Measurements from ENCODE around the gene ZNF511.

DNA sequence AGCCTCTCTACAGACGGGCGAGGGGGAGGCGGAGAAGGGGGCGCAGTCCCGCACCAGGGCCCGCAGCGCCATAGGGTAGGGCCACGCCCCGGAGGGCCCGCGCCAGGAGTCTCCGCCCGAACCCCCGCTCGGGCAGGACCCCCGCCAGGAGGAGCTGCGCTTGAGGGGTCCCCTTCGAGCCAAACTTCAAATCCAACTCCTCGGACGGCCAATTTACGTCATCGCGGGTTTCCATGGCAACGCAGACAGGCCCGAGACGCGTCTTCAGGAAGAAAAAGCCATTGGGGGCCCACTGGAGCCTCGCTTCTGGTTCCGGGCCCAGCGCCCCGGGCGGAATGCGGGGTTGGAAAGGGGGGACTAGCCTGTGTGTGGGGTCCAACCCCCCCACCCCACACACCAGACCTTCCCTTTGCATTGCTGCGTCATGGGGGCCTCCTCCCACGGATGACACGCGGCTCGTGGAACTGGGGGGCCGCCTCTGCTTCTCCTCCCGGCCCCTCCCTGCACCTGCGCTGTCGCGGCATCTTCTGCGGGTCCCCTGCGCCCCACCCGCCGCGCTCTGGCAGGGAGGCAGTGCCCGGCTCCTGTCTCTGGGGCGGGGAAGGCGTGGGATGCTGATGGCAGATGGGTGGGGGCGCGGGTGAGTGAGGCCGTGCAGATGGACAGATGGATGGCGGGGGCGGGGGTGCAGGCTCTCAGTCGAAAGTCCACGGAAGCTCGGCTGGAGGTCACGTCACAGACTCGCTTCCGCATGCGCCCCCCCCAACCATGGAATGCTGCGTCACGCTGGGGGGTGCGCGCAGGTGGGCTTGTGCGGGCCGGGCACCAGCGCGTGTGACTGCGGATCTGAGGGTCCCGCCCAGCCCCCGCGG lies 26.8 kb downstream of the ZNF511 start:
- TF ChIP-seq MAFK (IDR thresholded peaks at IDR 0.05; ENCODE audit: low read depth, low read length), result no peak
- no peak for TF ChIP-seq POLR2A (IDR thresholded peaks at IDR 0.05; ENCODE audit: low read depth, low read length)
- TF ChIP-seq, protein P1, sequence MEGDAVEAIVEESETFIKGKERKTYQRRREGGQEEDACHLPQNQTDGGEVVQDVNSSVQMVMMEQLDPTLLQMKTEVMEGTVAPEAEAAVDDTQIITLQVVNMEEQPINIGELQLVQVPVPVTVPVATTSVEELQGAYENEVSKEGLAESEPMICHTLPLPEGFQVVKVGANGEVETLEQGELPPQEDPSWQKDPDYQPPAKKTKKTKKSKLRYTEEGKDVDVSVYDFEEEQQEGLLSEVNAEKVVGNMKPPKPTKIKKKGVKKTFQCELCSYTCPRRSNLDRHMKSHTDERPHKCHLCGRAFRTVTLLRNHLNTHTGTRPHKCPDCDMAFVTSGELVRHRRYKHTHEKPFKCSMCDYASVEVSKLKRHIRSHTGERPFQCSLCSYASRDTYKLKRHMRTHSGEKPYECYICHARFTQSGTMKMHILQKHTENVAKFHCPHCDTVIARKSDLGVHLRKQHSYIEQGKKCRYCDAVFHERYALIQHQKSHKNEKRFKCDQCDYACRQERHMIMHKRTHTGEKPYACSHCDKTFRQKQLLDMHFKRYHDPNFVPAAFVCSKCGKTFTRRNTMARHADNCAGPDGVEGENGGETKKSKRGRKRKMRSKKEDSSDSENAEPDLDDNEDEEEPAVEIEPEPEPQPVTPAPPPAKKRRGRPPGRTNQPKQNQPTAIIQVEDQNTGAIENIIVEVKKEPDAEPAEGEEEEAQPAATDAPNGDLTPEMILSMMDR (conservative IDR thresholded peaks at IDR 0.05; ENCODE audit: low read depth, low read length), result no peak
- TF ChIP-seq SMC3 (IDR thresholded peaks at IDR 0.05; ENCODE audit: low read depth, low read length), result no peak
- TF ChIP-seq FOS (IDR thresholded peaks at IDR 0.05; ENCODE audit: low read depth, low read length), result no peak
